ENCODE measurements around the gene ESRRB. TPM values are rescaled to one million over a fixed set of nuclear protein-coding genes. Genes with fewer than 3 reads are reported as not detected.
"Not testable (repeated sequence)": the region's sequence is repeated elsewhere in the genome, so short reads cannot be mapped to it uniquely, and the experiment has no call there.

ESRRB gene
- total and polyA plus RNA-seq, 2 experiments from 2014 or later = 0.13 TPM; not detected in 1

DNA sequence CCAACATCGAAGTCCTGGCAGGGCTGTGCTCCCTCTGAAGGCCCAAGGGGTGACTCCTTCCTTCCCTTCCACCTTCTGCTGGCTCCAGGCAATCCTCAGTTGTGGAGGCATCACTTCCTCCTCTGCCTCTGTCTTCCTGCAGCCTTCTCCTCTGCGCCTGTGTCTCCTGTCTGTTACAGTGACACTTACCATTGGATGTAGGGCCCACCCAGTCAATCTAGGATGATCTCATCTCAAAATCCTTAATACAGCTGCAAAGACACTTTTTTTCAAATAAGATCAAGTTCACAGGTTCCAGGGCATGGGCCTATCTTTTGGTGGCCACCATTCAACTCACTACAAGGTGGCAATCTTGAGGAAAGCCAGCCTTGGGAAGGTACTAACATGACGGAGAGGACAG is 155.1 kb downstream of the ESRRB start:
- WGBS (ENCODE audit: low lambda C conversion rate, missing lambda C conversion rate) = 89% methylated on average over 3 of the region's 3 CpGs
- H3K4me3 ChIP-seq = no peak overlapping the region
- no peaks in the 10 kb centered on the region for H3K36me3 ChIP-seq (replicated peaks; ENCODE audit: insufficient read depth, low read depth)
- TF ChIP-seq, protein P1, sequence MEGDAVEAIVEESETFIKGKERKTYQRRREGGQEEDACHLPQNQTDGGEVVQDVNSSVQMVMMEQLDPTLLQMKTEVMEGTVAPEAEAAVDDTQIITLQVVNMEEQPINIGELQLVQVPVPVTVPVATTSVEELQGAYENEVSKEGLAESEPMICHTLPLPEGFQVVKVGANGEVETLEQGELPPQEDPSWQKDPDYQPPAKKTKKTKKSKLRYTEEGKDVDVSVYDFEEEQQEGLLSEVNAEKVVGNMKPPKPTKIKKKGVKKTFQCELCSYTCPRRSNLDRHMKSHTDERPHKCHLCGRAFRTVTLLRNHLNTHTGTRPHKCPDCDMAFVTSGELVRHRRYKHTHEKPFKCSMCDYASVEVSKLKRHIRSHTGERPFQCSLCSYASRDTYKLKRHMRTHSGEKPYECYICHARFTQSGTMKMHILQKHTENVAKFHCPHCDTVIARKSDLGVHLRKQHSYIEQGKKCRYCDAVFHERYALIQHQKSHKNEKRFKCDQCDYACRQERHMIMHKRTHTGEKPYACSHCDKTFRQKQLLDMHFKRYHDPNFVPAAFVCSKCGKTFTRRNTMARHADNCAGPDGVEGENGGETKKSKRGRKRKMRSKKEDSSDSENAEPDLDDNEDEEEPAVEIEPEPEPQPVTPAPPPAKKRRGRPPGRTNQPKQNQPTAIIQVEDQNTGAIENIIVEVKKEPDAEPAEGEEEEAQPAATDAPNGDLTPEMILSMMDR (IDR thresholded peaks at IDR 0.05; ENCODE audit: poor library complexity) = no peak
- TF ChIP-seq EZH2phosphoT487 (IDR thresholded peaks at IDR 0.05; ENCODE audit: low read depth, severe bottlenecking, unreplicated experiment) (no peak), EZH2 (IDR thresholded peaks at IDR 0.05; ENCODE audit: borderline replicate concordance) (no peak)
- H3K27ac ChIP-seq = no peak overlapping the region
- H3K4me1 ChIP-seq (ENCODE audit: insufficient read depth) = peaks cover 5% of the 10 kb centered on the region
- H3K9me3 ChIP-seq (ENCODE audit: low read depth) = no peaks in the 10 kb centered on the region
- no peak overlapping the region for H2AFZ ChIP-seq
- H3K27me3 ChIP-seq = peaks cover 4% of the 10 kb centered on the region
- no peaks in the 10 kb centered on the region for H3K79me2 ChIP-seq
- H3K9me2 ChIP-seq (replicated peaks; ENCODE audit: insufficient read depth) = no peaks in the 10 kb centered on the region
- no peaks in the 10 kb centered on the region for H4K20me1 ChIP-seq (ENCODE audit: insufficient read depth, poor library complexity, severe bottlenecking)
- no peak for DNase-seq (ENCODE audit: low spot score)
- no peak overlapping the region for H3K4me2 ChIP-seq

DNA sequence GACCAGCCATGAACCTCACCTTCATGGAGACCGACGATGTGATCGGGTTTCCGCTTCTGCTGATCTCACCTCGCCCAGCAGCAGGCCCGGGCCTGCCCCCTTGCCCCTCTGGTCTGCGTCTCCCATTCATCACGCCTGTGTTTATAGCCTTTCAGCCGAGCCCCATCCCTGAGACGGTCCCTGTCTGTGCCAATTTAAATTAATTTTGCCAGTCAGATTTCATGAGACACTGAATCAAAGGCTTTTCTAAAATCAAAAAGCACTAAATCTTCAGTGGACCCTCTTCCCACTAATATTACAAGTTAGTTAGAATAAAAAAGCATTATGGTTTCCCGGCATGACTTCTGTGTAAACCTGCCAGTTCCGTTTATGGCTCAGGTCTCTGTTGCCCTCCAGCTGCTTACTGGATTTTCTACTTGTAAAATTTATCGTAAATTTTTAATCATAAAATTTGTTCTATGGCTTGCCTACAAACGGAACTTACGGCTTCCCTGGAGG is 155.9 kb downstream of the ESRRB start:
- no peaks in the 10 kb centered on the region for H3K36me3 ChIP-seq (replicated peaks; ENCODE audit: insufficient read depth, low read depth)
- no peak overlapping the region for H2AFZ ChIP-seq
- no peaks in the 10 kb centered on the region for H3K9me3 ChIP-seq (ENCODE audit: low read depth)
- no peak overlapping the region for H3K27ac ChIP-seq
- 53% methylated on average over 15 of the region's 15 CpGs for WGBS (ENCODE audit: low lambda C conversion rate, missing lambda C conversion rate)
- no peak overlapping the region for H3K4me2 ChIP-seq
- H3K79me2 ChIP-seq = no peaks in the 10 kb centered on the region
- H3K4me1 ChIP-seq (ENCODE audit: insufficient read depth) = peaks cover 5% of the 10 kb centered on the region
- H4K20me1 ChIP-seq (ENCODE audit: insufficient read depth, poor library complexity, severe bottlenecking) = no peaks in the 10 kb centered on the region
- peaks cover 4% of the 10 kb centered on the region for H3K27me3 ChIP-seq
- DNase-seq (ENCODE audit: low spot score) = no peak
- H3K9me2 ChIP-seq (replicated peaks; ENCODE audit: insufficient read depth) = no peaks in the 10 kb centered on the region
- no peak overlapping the region for H3K4me3 ChIP-seq
- no peak for TF ChIP-seq EZH2 (IDR thresholded peaks at IDR 0.05; ENCODE audit: borderline replicate concordance)
- TF ChIP-seq, protein P1 (IDR thresholded peaks at IDR 0.05; ENCODE audit: poor library complexity) = no peak
- TF ChIP-seq EZH2phosphoT487 (IDR thresholded peaks at IDR 0.05; ENCODE audit: low read depth, severe bottlenecking, unreplicated experiment) = no peak

DNA sequence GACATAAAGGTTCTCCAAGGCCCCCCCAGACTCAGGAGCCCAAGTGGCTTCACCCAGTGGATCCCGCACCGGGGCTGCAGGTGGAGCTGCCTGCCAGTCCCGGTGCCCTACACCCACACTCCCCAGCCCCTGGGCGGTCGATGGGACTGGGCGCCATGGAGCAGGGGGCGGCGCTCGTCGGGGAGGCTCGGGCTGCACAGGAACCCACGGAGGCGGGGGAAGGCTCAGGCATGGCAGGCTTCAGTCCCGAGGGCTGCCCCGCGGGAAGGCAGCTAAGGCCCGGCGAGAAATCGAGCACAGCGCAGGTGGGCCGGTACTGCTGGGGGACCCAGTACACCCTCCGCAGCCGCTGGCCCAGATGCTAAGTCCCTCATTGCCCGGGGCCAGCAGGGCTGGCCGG is 160.7 kb downstream of the ESRRB start:
- not testable (repeated sequence) for H2AFZ ChIP-seq; H3K79me2 ChIP-seq; DNase-seq (ENCODE audit: low spot score); H3K4me1 ChIP-seq (ENCODE audit: insufficient read depth); H3K9me2 ChIP-seq (replicated peaks; ENCODE audit: insufficient read depth); H3K27me3 ChIP-seq; H3K36me3 ChIP-seq (replicated peaks; ENCODE audit: insufficient read depth, low read depth); H3K4me3 ChIP-seq; H4K20me1 ChIP-seq (ENCODE audit: insufficient read depth, poor library complexity, severe bottlenecking); H3K9me3 ChIP-seq (ENCODE audit: low read depth); H3K4me2 ChIP-seq; H3K27ac ChIP-seq
- over 99% methylated on average over 16 of the region's 25 CpGs for WGBS (ENCODE audit: low lambda C conversion rate, missing lambda C conversion rate)

DNA sequence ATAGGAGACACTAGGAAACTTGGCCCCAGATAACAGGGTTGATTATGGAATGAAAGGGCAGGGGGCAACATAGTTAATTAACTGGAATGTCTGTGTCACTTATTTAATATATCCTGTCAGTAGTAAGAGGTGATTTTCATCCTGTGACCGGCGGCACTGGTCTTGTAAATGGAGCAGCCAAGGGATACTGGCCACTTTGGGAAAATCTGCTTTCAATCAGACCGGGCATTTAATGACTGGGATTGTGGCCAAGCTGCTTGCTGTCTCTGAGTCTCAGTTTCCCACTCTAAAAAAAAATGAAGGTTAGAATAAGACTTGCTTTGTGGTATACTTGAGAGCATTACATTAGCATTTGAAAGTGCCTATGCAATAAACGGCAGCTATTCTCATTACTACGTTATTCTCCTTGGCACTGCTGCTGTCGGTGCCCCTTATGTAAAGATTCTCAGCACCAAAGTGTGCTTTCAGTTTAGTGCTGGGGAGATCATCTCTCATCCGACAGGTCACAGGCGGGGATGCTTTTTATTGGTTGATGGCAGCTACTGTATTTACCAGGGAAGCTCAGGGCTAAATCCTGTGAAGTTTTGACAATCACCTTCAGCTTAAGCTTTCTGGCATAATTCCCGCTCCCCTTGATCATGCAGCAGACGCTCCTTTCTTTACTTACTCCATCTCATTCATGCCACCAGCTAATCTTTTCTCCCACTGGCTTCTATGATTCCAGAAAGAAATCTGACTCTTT is 162.1 kb downstream of the ESRRB start:
- Histone ChIP-seq H3K36me3 (replicated peaks; ENCODE audit: insufficient read depth, low read depth) (no peaks in the 10 kb centered on the region), H3K4me3 (no peak overlapping the region), H2AFZ (no peak overlapping the region), H4K20me1 (ENCODE audit: insufficient read depth, poor library complexity, severe bottlenecking) (no peaks in the 10 kb centered on the region), H3K4me2 (peak overlapping the region; percentile 42), H3K27ac (no peak overlapping the region), H3K79me2 (no peaks in the 10 kb centered on the region), H3K4me1 (ENCODE audit: insufficient read depth) (no peaks in the 10 kb centered on the region), H3K9me2 (replicated peaks; ENCODE audit: insufficient read depth) (no peaks in the 10 kb centered on the region), H3K27me3 (peaks cover 4% of the 10 kb centered on the region), H3K9me3 (ENCODE audit: low read depth) (no peaks in the 10 kb centered on the region)
- no peak for DNase-seq (ENCODE audit: low spot score)
- TF ChIP-seq, protein P1 (IDR thresholded peaks at IDR 0.05; ENCODE audit: poor library complexity) = no peak
- TF ChIP-seq EZH2phosphoT487 (IDR thresholded peaks at IDR 0.05; ENCODE audit: low read depth, severe bottlenecking, unreplicated experiment) (no peak), EZH2 (IDR thresholded peaks at IDR 0.05; ENCODE audit: borderline replicate concordance) (no peak)
- 35% methylated on average over 10 of the region's 10 CpGs for WGBS (ENCODE audit: low lambda C conversion rate, missing lambda C conversion rate)
